Measurements from ENCODE around the gene SUPT7L. TPM values are rescaled to one million over a fixed set of nuclear protein-coding genes. Genes with fewer than 3 reads are reported as not detected.

SUPT7L gene
- 10 to 100 TPM; 27.8 to 29.7 TPM for total RNA-seq

- no peaks in the 10 kb centered on the region for H3K9me3 Mint-ChIP-seq
- CTCF ChIA-PET = interaction anchor here (0.8 to 2.0 kb wide), 3 partner anchors 20 to 384 kb away, joined by 3 to 12 read pairs (median 7); partner anchors contain the start of genes CCDC121 and GPN1
- peak within 1 kb of the TSS; percentile 98 for H3K4me3 Mint-ChIP-seq
- peaks cover 47% of the 10 kb centered on the region for H3K4me1 Mint-ChIP-seq (ENCODE audit: low read depth)
- peak within 1 kb of the TSS; percentile 99 for H3K27ac Mint-ChIP-seq
- intact Hi-C loops (cut with micrococcal nuclease) = loop anchor here (1.0 to 2.0 kb wide), 7 partner anchors 19 to 340 kb away; partner anchors contain the start of genes EIF2B4, GTF3C2, IFT172 and MPV17
- peak; percentile 76 for DNase-seq
- peaks cover 16% of the 10 kb centered on the region for H3K36me3 Mint-ChIP-seq (ENCODE audit: low read depth)
- H3K27me3 Mint-ChIP-seq (ENCODE audit: low read depth) = no peaks in the 10 kb centered on the region
Observed at GRCh38 chr2:27663285-27664153, at the start of gene SUPT7L, which contains the start of gene SLC4A1AP. SUPT7L (minus strand) TSS chr2:27663614; CDS start chr2:27662192, 1,422 bp downstream. SLC4A1AP (plus strand) TSS chr2:27663889; CDS start chr2:27663915, 26 bp downstream.

- no peaks in the 10 kb centered on the region for H3K36me3 Mint-ChIP-seq (ENCODE audit: low read depth)
- no peaks in the 10 kb centered on the region for H3K9me3 Mint-ChIP-seq
- H3K27me3 Mint-ChIP-seq (ENCODE audit: low read depth) = peaks cover 11% of the 10 kb centered on the region
- H3K4me3 Mint-ChIP-seq = no peak overlapping the region
- intact Hi-C loops (cut with micrococcal nuclease) = no loop called here
- CTCF ChIA-PET = interaction anchor here (0.6 to 3.8 kb wide), 4 partner anchors 9 to 30 kb away, joined by 3 to 24 read pairs (median 9); no protein-coding TSS in a partner anchor
- peaks cover 32% of the 10 kb centered on the region for H3K4me1 Mint-ChIP-seq (ENCODE audit: low read depth)
- no peak overlapping the region for H3K27ac Mint-ChIP-seq
- no peak for DNase-seq
Observed at GRCh38 chr2:27713201-27713600, 49.8 kb upstream of the SUPT7L start.

- no peak overlapping the region for H3K27ac Mint-ChIP-seq
- intact Hi-C loops (cut with micrococcal nuclease) = no loop called here
- H3K4me3 Mint-ChIP-seq = no peak overlapping the region
- no peaks in the 10 kb centered on the region for H3K36me3 Mint-ChIP-seq (ENCODE audit: low read depth)
- H3K27me3 Mint-ChIP-seq (ENCODE audit: low read depth) = peaks cover 10% of the 10 kb centered on the region
- DNase-seq = no peak
- H3K9me3 Mint-ChIP-seq = no peaks in the 10 kb centered on the region
- peaks cover 32% of the 10 kb centered on the region for H3K4me1 Mint-ChIP-seq (ENCODE audit: low read depth)
- CTCF ChIA-PET = interaction anchor here (0.6 to 3.8 kb wide), 3 partner anchors 9 to 18 kb away, joined by 3 to 24 read pairs (median 15); no protein-coding TSS in a partner anchor
Observed at GRCh38 chr2:27712522-27712921, 49.1 kb upstream of the SUPT7L start.

- Mint-ChIP-seq H3K4me3 (no peak overlapping the region), H3K36me3 (ENCODE audit: low read depth) (no peaks in the 10 kb centered on the region), H3K27me3 (ENCODE audit: low read depth) (peaks cover 6% of the 10 kb centered on the region), H3K9me3 (no peaks in the 10 kb centered on the region), H3K27ac (peak overlapping the region; percentile 43), H3K4me1 (ENCODE audit: low read depth) (peaks cover 27% of the 10 kb centered on the region)
- CTCF ChIA-PET = interaction anchor here (0.7 to 3.8 kb wide), 3 partner anchors 8 to 259 kb away, joined by 3 to 24 read pairs (median 15); no protein-coding TSS in a partner anchor
- DNase-seq = no peak
- intact Hi-C loops (cut with micrococcal nuclease) = loop anchor here (1.0 kb wide), 1 partner anchor 8 kb away; no protein-coding TSS in a partner anchor
Observed at GRCh38 chr2:27711804-27712203, 48.4 kb upstream of the SUPT7L start.

GRCh38 chr2:27710640-27711430, 47.4 kb upstream of the SUPT7L start:
- Mint-ChIP-seq H3K27me3 (ENCODE audit: low read depth) (peaks cover 2% of the 10 kb centered on the region), H3K4me1 (ENCODE audit: low read depth) (peaks cover 25% of the 10 kb centered on the region), H3K4me3 (no peak overlapping the region), H3K36me3 (ENCODE audit: low read depth) (no peaks in the 10 kb centered on the region), H3K9me3 (no peaks in the 10 kb centered on the region), H3K27ac (no peak overlapping the region)
- CTCF ChIA-PET = interaction anchor here (0.5 to 0.7 kb wide), 2 partner anchors 258 to 1127 kb away, joined by 3 read pairs; no protein-coding TSS in a partner anchor
- intact Hi-C loops (cut with micrococcal nuclease) = loop anchor here (1.0 kb wide), 1 partner anchor 9 kb away; no protein-coding TSS in a partner anchor
- DNase-seq = peak; percentile 37

- CTCF ChIA-PET = no interaction called here
- intact Hi-C loops (cut with micrococcal nuclease) = no loop called here
- Mint-ChIP-seq H3K27me3 (ENCODE audit: low read depth) (peaks cover 2% of the 10 kb centered on the region), H3K9me3 (no peaks in the 10 kb centered on the region), H3K27ac (no peak overlapping the region), H3K36me3 (ENCODE audit: low read depth) (no peaks in the 10 kb centered on the region), H3K4me1 (ENCODE audit: low read depth) (peaks cover 28% of the 10 kb centered on the region), H3K4me3 (no peak overlapping the region)
- no peak for DNase-seq
Observed at GRCh38 chr2:27709960-27710575, 46.7 kb upstream of the SUPT7L start.

GRCh38 chr2:27709326-27709725, 45.9 kb upstream of the SUPT7L start:
- no peak overlapping the region for H3K27ac Mint-ChIP-seq
- H3K9me3 Mint-ChIP-seq = no peaks in the 10 kb centered on the region
- peaks cover 2% of the 10 kb centered on the region for H3K27me3 Mint-ChIP-seq (ENCODE audit: low read depth)
- no peaks in the 10 kb centered on the region for H3K36me3 Mint-ChIP-seq (ENCODE audit: low read depth)
- H3K4me3 Mint-ChIP-seq = no peak overlapping the region
- CTCF ChIA-PET = no interaction called here
- no peak for DNase-seq
- intact Hi-C loops (cut with micrococcal nuclease) = no loop called here
- H3K4me1 Mint-ChIP-seq (ENCODE audit: low read depth) = peaks cover 24% of the 10 kb centered on the region

GRCh38 chr2:27708666-27709065, 45.3 kb upstream of the SUPT7L start:
- intact Hi-C loops (cut with micrococcal nuclease) = no loop called here
- Mint-ChIP-seq H3K27ac (no peak overlapping the region), H3K36me3 (ENCODE audit: low read depth) (no peaks in the 10 kb centered on the region), H3K4me3 (no peak overlapping the region), H3K9me3 (no peaks in the 10 kb centered on the region), H3K4me1 (ENCODE audit: low read depth) (peaks cover 24% of the 10 kb centered on the region), H3K27me3 (ENCODE audit: low read depth) (peaks cover 2% of the 10 kb centered on the region)
- CTCF ChIA-PET = interaction anchor here (0.9 kb wide), 1 partner anchor 21 kb away, joined by 3 read pairs; no protein-coding TSS in a partner anchor
- DNase-seq = no peak

- intact Hi-C loops (cut with micrococcal nuclease) = no loop called here
- Mint-ChIP-seq H3K4me1 (ENCODE audit: low read depth) (peaks cover 25% of the 10 kb centered on the region), H3K27ac (no peak overlapping the region), H3K27me3 (ENCODE audit: low read depth) (peaks cover 2% of the 10 kb centered on the region), H3K9me3 (no peaks in the 10 kb centered on the region), H3K4me3 (no peak overlapping the region), H3K36me3 (ENCODE audit: low read depth) (no peaks in the 10 kb centered on the region)
- DNase-seq = no peak
- CTCF ChIA-PET = interaction anchor here (0.9 kb wide), 1 partner anchor 20 kb away, joined by 3 read pairs; no protein-coding TSS in a partner anchor
Observed at GRCh38 chr2:27708257-27708654, 44.8 kb upstream of the SUPT7L start.

- H3K27ac Mint-ChIP-seq = no peak overlapping the region
- H3K4me3 Mint-ChIP-seq = no peak overlapping the region
- H3K9me3 Mint-ChIP-seq = no peaks in the 10 kb centered on the region
- CTCF ChIA-PET = interaction anchor here (0.6 to 2.0 kb wide), 5 partner anchors 9 to 24 kb away, joined by 3 to 8 read pairs (median 5); no protein-coding TSS in a partner anchor
- no peaks in the 10 kb centered on the region for H3K36me3 Mint-ChIP-seq (ENCODE audit: low read depth)
- DNase-seq = no peak
- intact Hi-C loops (cut with micrococcal nuclease) = loop anchor here (1.0 kb wide), 1 partner anchor 13 kb away; no protein-coding TSS in a partner anchor
- no peaks in the 10 kb centered on the region for H3K27me3 Mint-ChIP-seq (ENCODE audit: low read depth)
- peaks cover 25% of the 10 kb centered on the region for H3K4me1 Mint-ChIP-seq (ENCODE audit: low read depth)
Observed at GRCh38 chr2:27707462-27708256, 44.2 kb upstream of the SUPT7L start.
